OCI-LY1 (cell line): ENCODE results near the gene MN1.

Experiments used
- EZH2 ChIP-seq: fragments of 200-600 bp; sonication (generic), shearing (Covaris generic); IDR thresholded peaks from 2 replicates; pipeline ENCODE4 v1.8.0; 2017; ENCODE audit warnings: borderline replicate concordance, mixed run types, mild to moderate bottlenecking, antibody characterized with exemption, low read length, moderate library complexity, mixed read lengths
- TF ChIP-seq, protein P1 (sequence below): fragments of 200-600 bp; sonication (generic), shearing (Covaris generic); IDR thresholded peaks from 2 replicates; pipeline ENCODE4 v1.5.1; 2017; ENCODE audit warnings: mild to moderate bottlenecking, antibody characterized with exemption, low read length, moderate library complexity, mixed read lengths

DNA sequence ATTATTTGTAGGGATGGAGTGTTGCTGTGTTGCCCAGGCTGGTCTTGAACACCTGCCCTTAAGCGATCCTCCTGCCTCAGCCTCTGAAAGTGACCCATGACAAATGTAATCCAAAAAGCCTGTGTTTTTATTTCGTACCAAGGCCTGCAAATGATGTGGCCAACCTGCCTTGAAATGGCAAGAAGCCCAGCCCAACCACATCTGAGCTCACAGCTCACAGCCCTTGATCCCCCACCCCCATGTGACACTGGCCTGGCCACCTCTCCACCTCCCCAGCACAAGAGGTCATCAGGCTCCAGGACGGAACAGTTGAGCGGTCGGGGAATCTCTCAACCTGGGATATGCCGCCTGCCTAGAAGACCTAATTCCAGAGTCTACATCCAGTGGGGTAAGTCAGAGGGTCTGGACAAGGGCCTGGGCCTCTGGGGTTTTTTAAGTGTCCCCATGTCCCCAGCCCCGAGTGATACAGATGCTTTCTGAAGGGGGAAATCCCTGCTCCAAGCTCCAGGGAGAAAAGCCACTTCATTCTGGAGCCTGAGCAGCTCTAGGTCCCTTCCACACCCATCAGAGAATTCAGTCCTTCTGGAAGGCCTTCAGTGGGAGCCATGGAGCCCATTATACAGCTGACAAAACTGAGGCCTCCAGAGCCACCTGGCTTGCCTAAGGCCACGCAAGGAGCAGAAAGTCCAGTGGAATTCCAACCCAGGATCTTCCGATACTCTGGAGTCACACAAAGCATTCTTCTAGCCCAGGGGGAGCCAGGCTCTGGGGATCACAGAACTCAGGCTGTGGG lies 70.7 kb downstream of the MN1 start:
- TF ChIP-seq, protein P1, sequence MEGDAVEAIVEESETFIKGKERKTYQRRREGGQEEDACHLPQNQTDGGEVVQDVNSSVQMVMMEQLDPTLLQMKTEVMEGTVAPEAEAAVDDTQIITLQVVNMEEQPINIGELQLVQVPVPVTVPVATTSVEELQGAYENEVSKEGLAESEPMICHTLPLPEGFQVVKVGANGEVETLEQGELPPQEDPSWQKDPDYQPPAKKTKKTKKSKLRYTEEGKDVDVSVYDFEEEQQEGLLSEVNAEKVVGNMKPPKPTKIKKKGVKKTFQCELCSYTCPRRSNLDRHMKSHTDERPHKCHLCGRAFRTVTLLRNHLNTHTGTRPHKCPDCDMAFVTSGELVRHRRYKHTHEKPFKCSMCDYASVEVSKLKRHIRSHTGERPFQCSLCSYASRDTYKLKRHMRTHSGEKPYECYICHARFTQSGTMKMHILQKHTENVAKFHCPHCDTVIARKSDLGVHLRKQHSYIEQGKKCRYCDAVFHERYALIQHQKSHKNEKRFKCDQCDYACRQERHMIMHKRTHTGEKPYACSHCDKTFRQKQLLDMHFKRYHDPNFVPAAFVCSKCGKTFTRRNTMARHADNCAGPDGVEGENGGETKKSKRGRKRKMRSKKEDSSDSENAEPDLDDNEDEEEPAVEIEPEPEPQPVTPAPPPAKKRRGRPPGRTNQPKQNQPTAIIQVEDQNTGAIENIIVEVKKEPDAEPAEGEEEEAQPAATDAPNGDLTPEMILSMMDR: no peak
- TF ChIP-seq EZH2: no peak
